Astrocyte (in vitro differentiated cells and primary cell): ENCODE data around the gene USP17L11.
"Not testable (repeated sequence)": the region's sequence is repeated elsewhere in the genome, so short reads cannot be mapped to it uniquely, and the experiment has no call there.

Experiments
- EZH2 ChIP-seq: IDR thresholded peaks from 2 replicates; pipeline ENCODE4 v1.6.1; 2012; ENCODE audit warnings: mild to moderate bottlenecking, low read length, inconsistent platforms; ENCODE audit not compliant: insufficient read depth
- TF ChIP-seq, protein P1 (sequence below): IDR thresholded peaks from 2 replicates; pipeline ENCODE4 v1.5.1; 2011; ENCODE audit warnings: low read depth, mild to moderate bottlenecking, inconsistent platforms, low read length, moderate library complexity; ENCODE audit not compliant: insufficient read depth

DNA sequence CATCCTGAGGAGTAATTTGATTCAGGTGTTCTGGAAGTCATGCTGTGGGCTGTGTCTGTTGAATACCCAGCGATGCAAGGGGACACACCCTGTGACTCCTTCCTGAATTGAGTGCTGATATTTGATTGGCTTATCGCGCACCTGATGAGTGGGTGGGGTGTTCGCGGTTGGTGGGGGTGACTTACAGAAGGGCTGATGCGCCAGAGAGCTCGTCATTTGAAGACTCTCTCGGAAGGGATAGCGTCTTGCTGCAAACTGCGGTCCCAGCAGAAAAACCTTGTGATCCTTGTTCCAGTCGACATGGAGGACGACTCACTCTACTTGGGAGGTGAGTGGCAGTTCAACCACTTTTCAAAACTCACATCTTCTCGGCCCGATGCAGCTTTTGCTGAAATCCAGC, at the start of gene USP17L11:
- TF ChIP-seq, protein P1, sequence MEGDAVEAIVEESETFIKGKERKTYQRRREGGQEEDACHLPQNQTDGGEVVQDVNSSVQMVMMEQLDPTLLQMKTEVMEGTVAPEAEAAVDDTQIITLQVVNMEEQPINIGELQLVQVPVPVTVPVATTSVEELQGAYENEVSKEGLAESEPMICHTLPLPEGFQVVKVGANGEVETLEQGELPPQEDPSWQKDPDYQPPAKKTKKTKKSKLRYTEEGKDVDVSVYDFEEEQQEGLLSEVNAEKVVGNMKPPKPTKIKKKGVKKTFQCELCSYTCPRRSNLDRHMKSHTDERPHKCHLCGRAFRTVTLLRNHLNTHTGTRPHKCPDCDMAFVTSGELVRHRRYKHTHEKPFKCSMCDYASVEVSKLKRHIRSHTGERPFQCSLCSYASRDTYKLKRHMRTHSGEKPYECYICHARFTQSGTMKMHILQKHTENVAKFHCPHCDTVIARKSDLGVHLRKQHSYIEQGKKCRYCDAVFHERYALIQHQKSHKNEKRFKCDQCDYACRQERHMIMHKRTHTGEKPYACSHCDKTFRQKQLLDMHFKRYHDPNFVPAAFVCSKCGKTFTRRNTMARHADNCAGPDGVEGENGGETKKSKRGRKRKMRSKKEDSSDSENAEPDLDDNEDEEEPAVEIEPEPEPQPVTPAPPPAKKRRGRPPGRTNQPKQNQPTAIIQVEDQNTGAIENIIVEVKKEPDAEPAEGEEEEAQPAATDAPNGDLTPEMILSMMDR: not testable (repeated sequence)
- not testable (repeated sequence) for TF ChIP-seq EZH2
